RWPE2 (cell line): ENCODE measurements around the gene MYO3B.

ENCODE experiments used
- ATAC-seq: fragments of 200-7000 bp; cut with Tn5 transposase; 3 replicates; pipeline ENCODE4 v1.9.1; 2021; ENCODE audit warnings: low read depth
- DNase-seq: peaks from one replicate; pipeline ENCODE4 v3.0.0-alpha.2; 2020; ENCODE audit warnings: low spot score
- H3K27ac ChIP-seq: fragments of 450-650 bp; 2 replicates; pipeline ENCODE4 v1.5.1; 2017; ENCODE audit warnings: mild to moderate bottlenecking; ENCODE audit not compliant: poor library complexity, severe bottlenecking
- H3K27me3 ChIP-seq: fragments of 250-450 bp; sonication (Bioruptor Pico); 2 replicates; pipeline ENCODE4 v1.5.1; 2021; ENCODE audit warnings: mild to moderate bottlenecking, moderate library complexity; ENCODE audit not compliant: insufficient read depth, poor library complexity, severe bottlenecking
- H3K36me3 ChIP-seq: fragments of 250-450 bp; sonication (Bioruptor Pico); 2 replicates; pipeline ENCODE4 v1.5.1; 2020; ENCODE audit warnings: low read depth, mild to moderate bottlenecking, moderate library complexity
- H3K4me1 ChIP-seq: fragments of 250-450 bp; sonication (Bioruptor Pico); 2 replicates; pipeline ENCODE4 v1.5.1; 2021; ENCODE audit warnings: mild to moderate bottlenecking, moderate library complexity; ENCODE audit not compliant: insufficient read depth, poor library complexity, severe bottlenecking
- H3K4me3 ChIP-seq: fragments of 250-450 bp; sonication (Bioruptor Pico); 2 replicates; pipeline ENCODE4 v1.5.1; 2021; ENCODE audit warnings: mild to moderate bottlenecking, moderate library complexity; ENCODE audit not compliant: severe bottlenecking
- H3K9me3 ChIP-seq: fragments of 250-450 bp; sonication (Bioruptor Pico); 2 replicates; pipeline ENCODE4 v1.5.1; 2021; ENCODE audit warnings: mild to moderate bottlenecking, moderate library complexity; ENCODE audit not compliant: severe bottlenecking
- TF ChIP-seq, protein P1 (sequence below): fragments of 450-650 bp; IDR thresholded peaks from one replicate; pipeline ENCODE4 v1.5.1; 2017; ENCODE audit warnings: mild to moderate bottlenecking, moderate library complexity; ENCODE audit not compliant: poor library complexity, severe bottlenecking

The MYO3B gene

DNA sequence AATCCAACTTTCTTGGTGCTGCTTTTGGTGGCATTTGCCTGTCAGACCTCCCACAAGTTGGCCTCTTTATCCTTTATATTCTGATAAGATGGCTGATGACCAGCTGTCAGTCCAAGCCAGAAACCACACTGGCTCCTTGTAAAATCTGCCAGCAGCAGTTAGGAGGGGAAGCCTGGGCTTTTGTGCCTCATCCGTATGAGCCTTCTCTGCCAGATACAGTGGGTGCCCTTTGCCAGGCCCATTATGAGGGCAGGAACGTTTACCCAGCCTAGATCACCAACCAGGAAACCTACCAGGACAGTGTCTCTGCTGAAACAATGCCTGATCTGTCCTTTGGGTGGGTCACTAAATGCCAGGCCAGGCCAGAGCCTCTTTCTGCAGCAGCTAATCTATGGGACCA, 334.3 kb downstream of the MYO3B start:
- no peaks in the 10 kb centered on the region for H3K27me3 ChIP-seq
- H3K27ac ChIP-seq = no peak overlapping the region
- no peaks in the 10 kb centered on the region for H3K9me3 ChIP-seq
- H3K4me1 ChIP-seq = no peaks in the 10 kb centered on the region
- TF ChIP-seq, protein P1, sequence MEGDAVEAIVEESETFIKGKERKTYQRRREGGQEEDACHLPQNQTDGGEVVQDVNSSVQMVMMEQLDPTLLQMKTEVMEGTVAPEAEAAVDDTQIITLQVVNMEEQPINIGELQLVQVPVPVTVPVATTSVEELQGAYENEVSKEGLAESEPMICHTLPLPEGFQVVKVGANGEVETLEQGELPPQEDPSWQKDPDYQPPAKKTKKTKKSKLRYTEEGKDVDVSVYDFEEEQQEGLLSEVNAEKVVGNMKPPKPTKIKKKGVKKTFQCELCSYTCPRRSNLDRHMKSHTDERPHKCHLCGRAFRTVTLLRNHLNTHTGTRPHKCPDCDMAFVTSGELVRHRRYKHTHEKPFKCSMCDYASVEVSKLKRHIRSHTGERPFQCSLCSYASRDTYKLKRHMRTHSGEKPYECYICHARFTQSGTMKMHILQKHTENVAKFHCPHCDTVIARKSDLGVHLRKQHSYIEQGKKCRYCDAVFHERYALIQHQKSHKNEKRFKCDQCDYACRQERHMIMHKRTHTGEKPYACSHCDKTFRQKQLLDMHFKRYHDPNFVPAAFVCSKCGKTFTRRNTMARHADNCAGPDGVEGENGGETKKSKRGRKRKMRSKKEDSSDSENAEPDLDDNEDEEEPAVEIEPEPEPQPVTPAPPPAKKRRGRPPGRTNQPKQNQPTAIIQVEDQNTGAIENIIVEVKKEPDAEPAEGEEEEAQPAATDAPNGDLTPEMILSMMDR = no peak
- H3K4me3 ChIP-seq = no peak overlapping the region
- DNase-seq (no peak), ATAC-seq (no peak)
- no peaks in the 10 kb centered on the region for H3K36me3 ChIP-seq

DNA sequence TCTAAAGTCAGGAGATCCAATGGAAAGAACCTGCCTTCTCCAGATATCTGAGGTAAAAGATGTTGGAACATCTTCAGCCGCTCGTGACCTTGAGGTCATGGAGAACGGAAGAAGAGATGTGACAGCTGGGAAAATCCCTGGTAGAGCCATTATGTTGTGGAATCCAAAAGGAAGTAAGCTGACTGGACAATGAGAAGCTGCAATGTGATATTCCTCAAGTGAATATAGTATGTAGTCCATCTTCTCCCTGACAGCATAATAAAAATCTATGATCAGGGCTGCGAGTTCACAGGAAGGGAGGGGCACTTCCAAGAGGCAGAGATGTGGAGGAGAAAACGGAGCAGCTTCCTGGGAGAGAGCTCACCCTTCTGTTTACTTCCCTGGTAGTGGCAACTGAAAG, 336.2 kb downstream of the MYO3B start:
- TF ChIP-seq, protein P1 = no peak
- DNase-seq = no peak
- no peak overlapping the region for H3K27ac ChIP-seq
- H3K27me3 ChIP-seq = no peaks in the 10 kb centered on the region
- ATAC-seq = no peak
- no peaks in the 10 kb centered on the region for H3K9me3 ChIP-seq
- no peaks in the 10 kb centered on the region for H3K36me3 ChIP-seq
- H3K4me1 ChIP-seq = no peaks in the 10 kb centered on the region
- no peak overlapping the region for H3K4me3 ChIP-seq

DNA sequence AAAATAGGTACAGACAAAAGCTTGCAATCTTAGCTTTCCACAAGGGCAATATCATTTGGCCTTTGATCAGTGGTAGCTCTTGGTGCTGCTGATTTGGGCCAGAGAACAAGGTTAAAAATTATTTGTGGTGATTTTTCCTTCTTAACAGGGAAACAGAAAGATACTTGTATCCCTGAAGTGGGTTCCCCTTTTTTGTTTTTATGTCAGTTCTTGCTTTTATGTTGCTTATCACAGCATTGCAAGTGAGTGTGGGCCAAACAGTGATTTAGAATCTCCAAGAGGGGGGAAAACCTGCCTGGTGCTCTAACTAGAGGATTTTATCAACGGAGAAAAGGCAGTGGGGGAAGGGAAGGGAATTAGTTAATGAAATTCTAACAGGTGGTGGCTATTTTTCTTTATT, 339.6 kb downstream of the MYO3B start:
- TF ChIP-seq, protein P1 = no peak
- ATAC-seq (no peak), DNase-seq (no peak)
- H3K4me3 ChIP-seq = no peak overlapping the region
- H3K36me3 ChIP-seq = no peaks in the 10 kb centered on the region
- H3K27ac ChIP-seq = no peak overlapping the region
- H3K9me3 ChIP-seq = no peaks in the 10 kb centered on the region
- H3K4me1 ChIP-seq = no peaks in the 10 kb centered on the region
- H3K27me3 ChIP-seq = no peaks in the 10 kb centered on the region

DNA sequence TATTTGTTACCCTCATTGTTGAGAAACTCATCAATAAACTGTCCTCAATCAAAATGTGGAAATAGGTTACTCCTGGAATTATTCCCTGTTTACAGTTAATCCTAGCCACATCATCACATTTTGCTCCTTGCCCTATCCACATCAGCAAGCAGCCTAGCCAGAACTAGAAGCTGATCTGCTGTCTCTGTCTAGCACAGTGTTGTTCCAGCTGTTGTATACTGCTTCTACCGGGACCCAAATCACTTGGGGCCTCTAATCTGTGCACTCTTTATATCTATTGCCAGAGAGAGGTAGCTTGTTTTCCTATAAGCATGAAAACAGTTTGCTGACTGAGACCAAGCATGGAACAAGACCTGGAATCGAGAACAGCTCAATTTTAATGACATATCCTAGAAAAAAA, 341.0 kb downstream of the MYO3B start:
- DNase-seq (no peak), ATAC-seq (no peak)
- H3K27ac ChIP-seq = no peak overlapping the region
- no peak overlapping the region for H3K4me3 ChIP-seq
- H3K4me1 ChIP-seq = no peaks in the 10 kb centered on the region
- no peaks in the 10 kb centered on the region for H3K36me3 ChIP-seq
- TF ChIP-seq, protein P1 = no peak
- H3K27me3 ChIP-seq = no peaks in the 10 kb centered on the region
- H3K9me3 ChIP-seq = no peaks in the 10 kb centered on the region

DNA sequence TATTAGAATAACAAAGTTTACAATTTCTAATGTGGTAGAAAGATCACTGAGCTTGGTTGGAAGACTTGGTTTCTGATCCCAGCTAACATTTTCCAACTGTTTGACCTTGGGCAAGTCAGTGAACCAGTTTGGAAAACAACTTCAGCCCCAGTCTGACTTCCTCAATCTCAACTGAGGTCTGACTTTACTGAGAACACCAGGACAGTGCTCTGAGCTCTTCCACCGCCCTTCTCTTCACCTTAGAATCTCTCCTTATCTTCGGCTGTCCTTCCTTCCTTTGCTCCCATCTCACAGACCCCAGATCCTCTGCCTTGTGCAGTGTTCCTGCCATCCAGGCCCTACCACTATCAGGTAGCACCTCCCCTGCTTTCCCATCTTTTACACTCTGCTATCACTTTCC, 343.4 kb downstream of the MYO3B start:
- DNase-seq (no peak), ATAC-seq (no peak)
- Histone ChIP-seq H3K27ac (no peak overlapping the region), H3K4me3 (no peak overlapping the region), H3K36me3 (no peaks in the 10 kb centered on the region), H3K9me3 (no peaks in the 10 kb centered on the region), H3K4me1 (peaks cover 5% of the 10 kb centered on the region), H3K27me3 (no peaks in the 10 kb centered on the region)
- TF ChIP-seq, protein P1 = no peak
